Neural progenitor cell (in vitro differentiated cells): Measurements from ENCODE around the gene DKKL1. TPM values are rescaled to one million over a fixed set of nuclear protein-coding genes. Genes with fewer than 3 reads are reported as not detected.
A peak's percentile ranks its signal among the peaks of the same experiment; 100 is the strongest.

Experiments used
- DNase-seq: peaks from one replicate; pipeline ENCODE4 v3.0.0-alpha.2; 2016; ENCODE audit warnings: low spot score
- H2AFZ ChIP-seq: fragments of 200-600 bp; sonication (generic); replicated peaks from 2 replicates; pipeline ENCODE4 v1.6.1; 2016; ENCODE audit warnings: antibody characterized with exemption
- H3F3A ChIP-seq: fragments of 200-600 bp; sonication (generic); 2 replicates; pipeline ENCODE4 v1.6.1; 2016; ENCODE audit warnings: antibody characterized with exemption, low read depth
- H3K27ac ChIP-seq: fragments of 200-600 bp; sonication (generic); 2 replicates; pipeline ENCODE4 v1.5.1; 2016; ENCODE audit warnings: mild to moderate bottlenecking
- H3K27me3 ChIP-seq: fragments of 200-600 bp; sonication (generic); 2 replicates; pipeline ENCODE4 v1.6.1; 2016; ENCODE audit warnings: mild to moderate bottlenecking, moderate library complexity
- H3K36me3 ChIP-seq: fragments of 200-600 bp; sonication (generic); 2 replicates; pipeline ENCODE4 v1.5.1; 2016
- H3K4me1 ChIP-seq: fragments of 200-600 bp; sonication (generic); 2 replicates; pipeline ENCODE4 v1.6.1; 2016; ENCODE audit warnings: mixed run types
- H3K4me2 ChIP-seq: fragments of 200-600 bp; sonication (generic); 2 replicates; pipeline ENCODE4 v1.6.1; 2016
- H3K4me3 ChIP-seq: fragments of 200-600 bp; sonication (generic); 2 replicates; pipeline ENCODE4 v1.5.1; 2016
- H3K79me2 ChIP-seq: fragments of 200-600 bp; sonication (generic); 2 replicates; pipeline ENCODE4 v1.6.1; 2016; ENCODE audit warnings: low read depth
- H3K9ac ChIP-seq: fragments of 200-600 bp; sonication (generic); 2 replicates; pipeline ENCODE4 v1.6.1; 2016
- H3K9me3 ChIP-seq: fragments of 200-600 bp; sonication (generic); 2 replicates; pipeline ENCODE4 v1.5.1; 2016; ENCODE audit warnings: low read depth
- H4K20me1 ChIP-seq: fragments of 200-600 bp; sonication (generic); 2 replicates; pipeline ENCODE4 v1.6.1; 2016; ENCODE audit warnings: low read depth
- H3K27ac Mint-ChIP-seq: 3 replicates; pipeline ENCODE4 v1.8.0; 2021; ENCODE audit warnings: mixed read lengths
- H3K27me3 Mint-ChIP-seq: 2 replicates; pipeline ENCODE4 v1.8.0; 2022; ENCODE audit warnings: low read depth, mild to moderate bottlenecking, inconsistent platforms, moderate library complexity, mixed read lengths; ENCODE audit not compliant: insufficient read depth
- H3K36me3 Mint-ChIP-seq: 3 replicates; pipeline ENCODE4 v1.8.0; 2021; ENCODE audit warnings: mixed read lengths
- H3K4me1 Mint-ChIP-seq: 3 replicates; pipeline ENCODE4 v1.8.0; 2021; ENCODE audit warnings: mixed read lengths
- H3K4me3 Mint-ChIP-seq: 3 replicates; pipeline ENCODE4 v1.8.0; 2021; ENCODE audit warnings: mild to moderate bottlenecking, moderate library complexity, mixed read lengths
- H3K9me3 Mint-ChIP-seq: 3 replicates; pipeline ENCODE4 v1.8.0; 2020; ENCODE audit warnings: mixed read lengths
- EZH2 ChIP-seq: fragments of 200-600 bp; sonication (generic); IDR thresholded peaks from 2 replicates; pipeline ENCODE4 v1.6.1; 2017; ENCODE audit warnings: antibody characterized with exemption, mild to moderate bottlenecking, moderate library complexity
- EZH2phosphoT487 ChIP-seq: fragments of 200-600 bp; sonication (generic); IDR thresholded peaks from 2 replicates; pipeline ENCODE4 v1.6.1; 2017; ENCODE audit warnings: antibody characterized with exemption
- total RNA-seq: library from RNA; depleted of rRNA; stranded (reverse); fragments of >200 nt; gene quantifications from 2 replicates; pipeline ENCODE4 v1.2.3, GENCODE V29; 2015; ENCODE audit warnings: low replicate concordance
- TF ChIP-seq, protein P1 (sequence below): fragments of 200-600 bp; sonication (generic); IDR thresholded peaks from 2 replicates; pipeline ENCODE4 v1.5.1; 2017; ENCODE audit warnings: antibody characterized with exemption, mild to moderate bottlenecking

DKKL1 gene
- total RNA-seq, 1 donor from 2014 or later: 3.0 TPM

DNA sequence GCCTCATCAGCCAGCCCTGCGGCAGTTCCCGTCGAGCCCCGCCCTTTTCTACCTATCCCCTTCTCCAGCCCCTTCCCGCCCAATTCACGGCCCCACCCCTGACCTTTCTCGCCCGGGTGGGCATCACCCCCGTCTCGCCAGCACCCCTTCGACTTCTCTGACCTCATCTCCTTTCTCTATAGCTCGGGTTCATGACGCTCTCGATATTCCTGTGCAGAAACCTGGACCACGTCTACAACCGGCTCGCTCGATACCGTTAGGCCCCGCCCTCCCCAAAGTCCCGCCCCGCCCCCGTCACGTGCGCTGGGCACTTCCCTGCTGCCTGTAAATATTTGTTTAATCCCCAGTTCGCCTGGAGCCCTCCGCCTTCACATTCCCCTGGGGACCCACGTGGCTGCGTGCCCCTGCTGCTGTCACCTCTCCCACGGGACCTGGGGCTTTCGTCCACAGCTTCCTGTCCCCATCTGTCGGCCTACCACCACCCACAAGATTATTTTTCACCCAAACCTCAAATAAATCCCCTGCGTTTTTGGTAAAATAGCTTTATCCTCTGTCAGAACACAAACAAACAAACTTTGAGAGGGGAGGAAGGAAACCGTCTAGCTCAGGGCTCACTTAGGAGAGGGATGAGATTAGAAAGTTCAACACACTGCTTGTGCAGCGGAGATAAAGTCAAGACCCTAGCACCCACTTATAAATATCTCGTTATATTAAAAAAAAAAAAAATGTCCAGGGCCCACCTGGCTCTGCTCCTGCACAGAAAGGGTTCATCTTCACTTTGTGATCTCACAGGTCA, 23.4 kb upstream of the DKKL1 start:
- H3K4me3 Mint-ChIP-seq: peak overlapping the region; percentile 25

GRCh38 chr19:49340865-49341718, 22.6 kb upstream of the DKKL1 start:
- Mint-ChIP-seq H3K36me3 (peaks cover 48% of the 10 kb centered on the region), H3K9me3 (no peaks in the 10 kb centered on the region), H3K27me3 (peaks cover 13% of the 10 kb centered on the region), H3K27ac (no peak overlapping the region), H3K4me3 (no peak overlapping the region), H3K4me1 (peaks cover 49% of the 10 kb centered on the region)
- H3K9me3 ChIP-seq: no peaks in the 10 kb centered on the region
- no peaks in the 10 kb centered on the region for H3K4me1 ChIP-seq
- no peak overlapping the region for H3K4me3 ChIP-seq
- no peak overlapping the region for H2AFZ ChIP-seq
- DNase-seq: no peak
- peaks cover 6% of the 10 kb centered on the region for H3K36me3 ChIP-seq
- H3K27ac ChIP-seq: no peak overlapping the region
- H3K4me2 ChIP-seq: no peak overlapping the region
- H3K79me2 ChIP-seq: peaks cover 11% of the 10 kb centered on the region
- H4K20me1 ChIP-seq: peaks cover 78% of the 10 kb centered on the region
- H3F3A ChIP-seq: peaks cover 74% of the 10 kb centered on the region
- TF ChIP-seq EZH2 (no peak), EZH2phosphoT487 (no peak)
- TF ChIP-seq, protein P1, sequence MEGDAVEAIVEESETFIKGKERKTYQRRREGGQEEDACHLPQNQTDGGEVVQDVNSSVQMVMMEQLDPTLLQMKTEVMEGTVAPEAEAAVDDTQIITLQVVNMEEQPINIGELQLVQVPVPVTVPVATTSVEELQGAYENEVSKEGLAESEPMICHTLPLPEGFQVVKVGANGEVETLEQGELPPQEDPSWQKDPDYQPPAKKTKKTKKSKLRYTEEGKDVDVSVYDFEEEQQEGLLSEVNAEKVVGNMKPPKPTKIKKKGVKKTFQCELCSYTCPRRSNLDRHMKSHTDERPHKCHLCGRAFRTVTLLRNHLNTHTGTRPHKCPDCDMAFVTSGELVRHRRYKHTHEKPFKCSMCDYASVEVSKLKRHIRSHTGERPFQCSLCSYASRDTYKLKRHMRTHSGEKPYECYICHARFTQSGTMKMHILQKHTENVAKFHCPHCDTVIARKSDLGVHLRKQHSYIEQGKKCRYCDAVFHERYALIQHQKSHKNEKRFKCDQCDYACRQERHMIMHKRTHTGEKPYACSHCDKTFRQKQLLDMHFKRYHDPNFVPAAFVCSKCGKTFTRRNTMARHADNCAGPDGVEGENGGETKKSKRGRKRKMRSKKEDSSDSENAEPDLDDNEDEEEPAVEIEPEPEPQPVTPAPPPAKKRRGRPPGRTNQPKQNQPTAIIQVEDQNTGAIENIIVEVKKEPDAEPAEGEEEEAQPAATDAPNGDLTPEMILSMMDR: no peak
- no peaks in the 10 kb centered on the region for H3K27me3 ChIP-seq
- H3K9ac ChIP-seq: no peak overlapping the region

More for the DNA sequence above, 23.4 kb upstream of the DKKL1 start:
- no peaks in the 10 kb centered on the region for H3K9me3 ChIP-seq
- H3K79me2 ChIP-seq: peaks cover 5% of the 10 kb centered on the region
- H3K27ac Mint-ChIP-seq: no peak overlapping the region
- TF ChIP-seq EZH2phosphoT487 (no peak), EZH2 (no peak)
- TF ChIP-seq, protein P1: no peak
- H3K9me3 Mint-ChIP-seq: no peaks in the 10 kb centered on the region
- H3K4me3 ChIP-seq: no peak overlapping the region
- no peak overlapping the region for H3K9ac ChIP-seq
- H3K4me1 Mint-ChIP-seq: peaks cover 45% of the 10 kb centered on the region
- H3K36me3 ChIP-seq: peaks cover 6% of the 10 kb centered on the region
- DNase-seq: peak; percentile 52
- H2AFZ ChIP-seq: no peak overlapping the region
- H3K27ac ChIP-seq: no peak overlapping the region
- no peaks in the 10 kb centered on the region for H3K4me1 ChIP-seq
- peaks cover 73% of the 10 kb centered on the region for H4K20me1 ChIP-seq
- peaks cover 11% of the 10 kb centered on the region for H3K27me3 Mint-ChIP-seq
- peaks cover 47% of the 10 kb centered on the region for H3K36me3 Mint-ChIP-seq
- H3F3A ChIP-seq: peaks cover 66% of the 10 kb centered on the region
- no peaks in the 10 kb centered on the region for H3K27me3 ChIP-seq
- no peak overlapping the region for H3K4me2 ChIP-seq

- Histone ChIP-seq H4K20me1 (peaks cover 81% of the 10 kb centered on the region), H3K79me2 (peaks cover 17% of the 10 kb centered on the region), H3K9ac (no peak overlapping the region), H3K27ac (no peak overlapping the region), H3K4me2 (no peak overlapping the region), H3K9me3 (no peaks in the 10 kb centered on the region), H3K36me3 (peaks cover 6% of the 10 kb centered on the region), H3K27me3 (no peaks in the 10 kb centered on the region), H3F3A (peaks cover 76% of the 10 kb centered on the region), H3K4me1 (no peaks in the 10 kb centered on the region), H2AFZ (no peak overlapping the region), H3K4me3 (no peak overlapping the region)
- H3K36me3 Mint-ChIP-seq: peaks cover 54% of the 10 kb centered on the region
- H3K27me3 Mint-ChIP-seq: peaks cover 11% of the 10 kb centered on the region
- no peak for DNase-seq
- no peak overlapping the region for H3K27ac Mint-ChIP-seq
- H3K4me3 Mint-ChIP-seq: no peak overlapping the region
- peaks cover 49% of the 10 kb centered on the region for H3K4me1 Mint-ChIP-seq
- no peak for TF ChIP-seq EZH2
- TF ChIP-seq, protein P1: no peak
- no peak for TF ChIP-seq EZH2phosphoT487
- no peaks in the 10 kb centered on the region for H3K9me3 Mint-ChIP-seq
Measured at GRCh38 chr19:49342291-49342721, 21.4 kb upstream of the DKKL1 start.
